OCI-LY1 (cell line): ENCODE measurements around the gene TBC1D7.

Source experiments
- CTCF ChIP-seq: fragments of 200-600 bp; sonication (generic), shearing (Covaris generic); IDR thresholded peaks from 2 replicates; pipeline ENCODE4 v1.5.1; 2017; ENCODE audit warnings: mild to moderate bottlenecking, antibody characterized with exemption, low read length, moderate library complexity, mixed read lengths
- EZH2 ChIP-seq: fragments of 200-600 bp; sonication (generic), shearing (Covaris generic); IDR thresholded peaks from 2 replicates; pipeline ENCODE4 v1.8.0; 2017; ENCODE audit warnings: borderline replicate concordance, mixed run types, mild to moderate bottlenecking, antibody characterized with exemption, low read length, moderate library complexity, mixed read lengths

GRCh38 chr6:13294499-13295069 lies 33.8 kb downstream of the TBC1D7 start:
- TF ChIP-seq EZH2 (no peak), CTCF (no peak)
